GM19397 (cell line): ENCODE data around the gene ROR1.

ENCODE experiments used
- ATAC-seq: cut with Tn5 transposase; IDR thresholded peaks from one replicate; pipeline ENCODE4 v1.9.1; 2021; ENCODE audit warnings: mild to moderate bottlenecking, moderate library complexity; ENCODE audit not compliant: unreplicated experiment

The ROR1 gene

GRCh38 chr1:64001038-64001437 lies 227.2 kb downstream of the ROR1 start:
- no peak for ATAC-seq

GRCh38 chr1:64004451-64005025 lies 230.7 kb downstream of the ROR1 start:
- no peak for ATAC-seq

- ATAC-seq, result no peak
Observed at GRCh38 chr1:64005801-64006200, 232.0 kb downstream of the ROR1 start.

GRCh38 chr1:64006276-64007051 lies 232.6 kb downstream of the ROR1 start:
- ATAC-seq, result no peak

- ATAC-seq, result no peak
Observed at GRCh38 chr1:64010316-64010715, 236.5 kb downstream of the ROR1 start.

- ATAC-seq, result no peak
Observed at GRCh38 chr1:64013395-64013794, 239.6 kb downstream of the ROR1 start.

GRCh38 chr1:64019818-64020217 lies 246.0 kb downstream of the ROR1 start:
- ATAC-seq, result no peak

GRCh38 chr1:64021066-64021465 lies 247.2 kb downstream of the ROR1 start:
- ATAC-seq, result no peak

- no peak for ATAC-seq
Observed at GRCh38 chr1:64025051-64025450, 251.2 kb downstream of the ROR1 start.

- ATAC-seq, result no peak
Observed at GRCh38 chr1:64029037-64029436, 255.2 kb downstream of the ROR1 start.

- ATAC-seq, result no peak
Observed at GRCh38 chr1:64030411-64030810, 256.6 kb downstream of the ROR1 start.

GRCh38 chr1:64031236-64031635 lies 257.4 kb downstream of the ROR1 start:
- ATAC-seq, result no peak

- no peak for ATAC-seq
Observed at GRCh38 chr1:64033667-64034220, 259.9 kb downstream of the ROR1 start.

GRCh38 chr1:64036549-64036948 lies 262.7 kb downstream of the ROR1 start:
- ATAC-seq, result no peak

GRCh38 chr1:64038119-64038518 lies 264.3 kb downstream of the ROR1 start:
- no peak for ATAC-seq

- no peak for ATAC-seq
Observed at GRCh38 chr1:64038965-64039364, 265.1 kb downstream of the ROR1 start.

GRCh38 chr1:64039390-64039926 lies 265.6 kb downstream of the ROR1 start:
- ATAC-seq, result no peak

GRCh38 chr1:64041371-64042131 lies 267.7 kb downstream of the ROR1 start:
- ATAC-seq, result no peak

- ATAC-seq, result no peak
Observed at GRCh38 chr1:64042331-64043100, 268.7 kb downstream of the ROR1 start.

- no peak for ATAC-seq
Observed at GRCh38 chr1:64043288-64043687, 269.5 kb downstream of the ROR1 start.

- ATAC-seq, result no peak
Observed at GRCh38 chr1:64043976-64044375, 270.2 kb downstream of the ROR1 start.
